K562 (cell line): ENCODE data around the gene TXNDC8. TPM values are rescaled to one million over a fixed set of nuclear protein-coding genes. Genes with fewer than 3 reads are reported as not detected.
A peak's percentile ranks its signal among the peaks of the same experiment; 100 is the strongest.

ENCODE experiments used
- ATF2 ChIP-seq: sonication (generic); formaldehyde crosslinking; IDR thresholded peaks from 2 replicates; pipeline ENCODE4 v1.8.1; 2022; ENCODE audit warnings: missing genetic modification reagents
- ATF7 ChIP-seq: fragments of 450-650 bp; IDR thresholded peaks from 2 replicates; pipeline ENCODE4 v1.7.1; 2014; ENCODE audit warnings: mild to moderate bottlenecking, moderate library complexity
- BACH1 ChIP-seq: fragments of 200-800 bp; sonication (Bioruptor generic); IDR thresholded peaks from 2 replicates; pipeline ENCODE4 v1.6.1; 2016; ENCODE audit warnings: missing genetic modification characterization, missing compliant biosample characterization
- CHD2 ChIP-seq: IDR thresholded peaks from 2 replicates; pipeline ENCODE4 v1.6.1; 2011; ENCODE audit warnings: low read depth, low read length
- COPS2 ChIP-seq: fragments of 450-650 bp; conservative IDR thresholded peaks from 2 replicates; pipeline ENCODE4 v1.6.1; 2016; ENCODE audit warnings: mild to moderate bottlenecking, moderate library complexity
- DPF2 ChIP-seq: fragments of 450-650 bp; IDR thresholded peaks from 2 replicates; pipeline ENCODE4 v1.6.1; 2016
- GTF2F1 ChIP-seq: IDR thresholded peaks from 2 replicates; pipeline ENCODE4 v1.6.1; 2011; ENCODE audit warnings: low read depth, low read length, improper control_type of control experiment
- HES1 ChIP-seq: fragments of 450-650 bp; IDR thresholded peaks from 2 replicates; pipeline ENCODE4 v1.6.1; 2016; ENCODE audit warnings: low read depth, mild to moderate bottlenecking, moderate library complexity
- HMG20A ChIP-seq: fragments of 450-650 bp; formaldehyde crosslinking; conservative IDR thresholded peaks from 2 replicates; pipeline ENCODE4 v1.4.0; 2020; ENCODE audit warnings: mild to moderate bottlenecking, mixed read lengths
- KAT7 ChIP-seq: sonication (generic); formaldehyde crosslinking; IDR thresholded peaks from 2 replicates; pipeline ENCODE4 v1.8.0; 2022; ENCODE audit warnings: missing genetic modification reagents, mild to moderate bottlenecking, borderline replicate concordance
- KDM2B ChIP-seq: fragments of 250-450 bp; sonication (Bioruptor Pico); IDR thresholded peaks from 2 replicates; pipeline ENCODE4 v1.8.0; 2021; ENCODE audit warnings: mild to moderate bottlenecking, moderate library complexity
- PREB ChIP-seq: sonication (generic); formaldehyde crosslinking; IDR thresholded peaks from 2 replicates; pipeline ENCODE4 v1.8.1; 2023; ENCODE audit warnings: mild to moderate bottlenecking, missing genetic modification reagents
- SAP30 ChIP-seq: fragments of 200-600 bp; sonication (generic); IDR thresholded peaks from 2 replicates; pipeline ENCODE4 v1.6.1; 2012; ENCODE audit warnings: borderline replicate concordance, low read depth, mild to moderate bottlenecking, moderate library complexity, low read length, control low read depth, inconsistent platforms; ENCODE audit not compliant: insufficient read depth, poor library complexity, severe bottlenecking
- ZFX ChIP-seq: sonication (generic); formaldehyde crosslinking; IDR thresholded peaks from 2 replicates; pipeline ENCODE4 v1.8.0; 2022; ENCODE audit warnings: mild to moderate bottlenecking, missing genetic modification reagents, moderate library complexity
- ZNF124 ChIP-seq: sonication (generic); formaldehyde crosslinking; IDR thresholded peaks from 2 replicates; pipeline ENCODE4 v1.8.1; 2022; ENCODE audit warnings: missing genetic modification reagents
- ZNF280A ChIP-seq: fragments of 450-650 bp; IDR thresholded peaks from 2 replicates; pipeline ENCODE4 v1.6.1; 2018; ENCODE audit warnings: mild to moderate bottlenecking, low read depth; ENCODE audit not compliant: partially characterized antibody
- ZNF316 ChIP-seq: fragments of 450-650 bp; IDR thresholded peaks from 2 replicates; pipeline ENCODE4 v1.6.1; 2016
- ZNF699 ChIP-seq: fragments of 250-450 bp; sonication (Bioruptor Pico); IDR thresholded peaks from 2 replicates; pipeline ENCODE4 v1.8.0; 2021; ENCODE audit warnings: mild to moderate bottlenecking, moderate library complexity; ENCODE audit not compliant: insufficient replicate concordance
- ZNF830 ChIP-seq: fragments of 250-450 bp; sonication (Bioruptor Pico); IDR thresholded peaks from 2 replicates; pipeline ENCODE4 v1.5.0; 2021; ENCODE audit warnings: mild to moderate bottlenecking
- polyA plus RNA-seq, 8 experiments: library from polyadenylated mRNA; depleted of rRNA in 4 of 8; stranded (reverse) in 5 of 8; unstranded in 3 of 8; fragments of >200 nt; fragmentation: Nextera tagmentation in 2 of 8; fragmentation: Illumina TruSeq in 1 of 8; extraction: Ambion mirVana in 2 of 8; extraction: Trizol in 1 of 8; gene quantifications; 2 replicates each; pipeline versions ENCODE4 v1.2.1 to v1.2.3, GENCODE V29; 2011 to 2014; ENCODE audit warnings: inconsistent platforms in 1 of 8, missing spikeins in 1 of 8
- total RNA-seq, 7 experiments: library from RNA; depleted of rRNA in 6 of 7; stranded (reverse); fragments of >200 nt in 6 of 7; fragmentation: Illumina TruSeq in 2 of 7; extraction: Trizol in 2 of 7; gene quantifications; 2 replicates each; pipeline versions ENCODE4 v1.2.1 to v1.2.3, GENCODE V29; 2011 to 2021; ENCODE audit warnings: low replicate concordance in 1 of 7

Gene TXNDC8
- total and polyA plus RNA-seq, 9 of the 15 experiments (the other 6 are each of a cell fraction or from before 2014, with no cell fraction given) = not detected

DNA sequence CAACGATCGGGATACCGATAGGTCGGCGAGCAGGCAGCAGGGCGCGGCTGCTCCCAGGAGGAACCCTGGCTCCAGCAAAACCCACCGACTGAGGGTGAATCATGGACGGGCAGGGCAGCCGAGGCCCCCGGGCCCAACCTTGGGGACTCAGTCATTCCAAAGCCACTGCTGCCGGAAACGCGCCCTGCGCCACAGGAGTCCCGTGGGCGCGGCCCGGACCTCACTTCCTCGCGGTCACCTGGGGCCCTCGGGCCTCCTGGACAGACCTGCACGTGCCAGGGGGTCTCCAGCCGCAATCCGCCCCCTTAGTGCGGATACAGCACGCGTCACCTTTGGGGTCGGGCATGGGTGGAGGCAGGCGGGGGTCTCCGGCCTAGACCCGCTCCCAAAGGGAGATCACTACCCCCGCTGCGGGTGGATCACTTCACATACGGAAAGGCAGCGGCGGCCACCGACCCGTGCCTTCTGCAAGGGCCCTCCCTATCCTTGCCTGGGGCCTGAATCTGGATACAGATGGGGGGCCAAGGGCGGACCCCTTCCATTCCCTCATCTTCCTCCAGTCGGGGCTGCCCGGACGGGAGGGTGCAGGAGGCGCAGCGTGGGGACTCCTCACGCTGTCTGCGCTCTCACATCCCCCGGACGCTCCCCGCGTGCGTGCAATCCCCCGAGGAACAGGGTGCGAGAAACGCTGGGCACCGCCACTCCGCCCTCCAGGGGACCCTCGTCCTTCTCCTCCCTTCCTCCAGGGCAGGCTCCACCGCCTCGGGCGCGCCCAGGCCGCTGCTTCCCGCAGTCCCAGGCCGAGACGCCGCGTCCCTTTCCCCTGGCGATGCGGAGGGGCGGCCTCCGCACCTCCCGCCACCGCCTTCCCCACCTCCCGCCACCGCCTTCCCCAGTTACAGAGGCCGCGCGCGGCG lies 81.9 kb downstream of the TXNDC8 start (continued):
- TF ChIP-seq ZNF699 (CRISPR knock-in tag) = no peak
- TF ChIP-seq GTF2F1 = no peak
- TF ChIP-seq ATF2 (CRISPR knock-in tag) = no peak
- 0 out of 2 replicates have a peak, but pooled peaks have one; percentile 17 for TF ChIP-seq ATF7
- peak; percentile 59 for TF ChIP-seq SAP30
- no peak for TF ChIP-seq KDM2B (CRISPR knock-in tag)
- no peak for TF ChIP-seq HMG20A (CRISPR knock-in tag)
- TF ChIP-seq CHD2 = no peak
- peak; percentile 80 for TF ChIP-seq ZFX (CRISPR knock-in tag)
- no peak for TF ChIP-seq ZNF280A
- no peak for TF ChIP-seq BACH1 (tag)
- TF ChIP-seq ZNF316 = no peak
- no peak for TF ChIP-seq DPF2
- TF ChIP-seq COPS2 = no peak
- TF ChIP-seq KAT7 (CRISPR knock-in tag) = peak; percentile 80; the same call in 1 of the 2 replicates
- peak; percentile 50 for TF ChIP-seq HES1
- TF ChIP-seq ZNF124 = no peak
- no peak for TF ChIP-seq ZNF830
- no peak for TF ChIP-seq PREB
